ENCODE measurements around the gene PDCD11.
"Not testable (repeated sequence)": the region's sequence is repeated elsewhere in the genome, so short reads cannot be mapped to it uniquely, and the experiment has no call there.

PDCD11 gene

GRCh38 chr10:103469201-103469600 lies 72.8 kb downstream of the PDCD11 start:
- DNase-seq: no peak
- in situ Hi-C loops (cut with MboI; ENCODE audit: low pct_unique_long_range_greater_than_20kb, low sequenced_read_pairs): no loop called here

GRCh38 chr10:103470761-103471653 lies 74.6 kb downstream of the PDCD11 start:
- DNase-seq: peak; percentile 95
- in situ Hi-C loops (cut with MboI; ENCODE audit: low pct_unique_long_range_greater_than_20kb, low sequenced_read_pairs): no loop called here

GRCh38 chr10:103472005-103472404 lies 75.6 kb downstream of the PDCD11 start:
- DNase-seq: peak; percentile 39
- in situ Hi-C loops (cut with MboI; ENCODE audit: low pct_unique_long_range_greater_than_20kb, low sequenced_read_pairs): no loop called here

GRCh38 chr10:103473261-103473671 lies 76.8 kb downstream of the PDCD11 start:
- in situ Hi-C loops (cut with MboI; ENCODE audit: low pct_unique_long_range_greater_than_20kb, low sequenced_read_pairs): no loop called here

GRCh38 chr10:103474077-103474476 lies 77.7 kb downstream of the PDCD11 start:
- DNase-seq: no peak
- in situ Hi-C loops (cut with MboI; ENCODE audit: low pct_unique_long_range_greater_than_20kb, low sequenced_read_pairs): no loop called here

More at GRCh38 chr10:103473261-103473671, 76.8 kb downstream of the PDCD11 start:
- no peak for DNase-seq

- DNase-seq: no peak
- in situ Hi-C loops (cut with MboI; ENCODE audit: low pct_unique_long_range_greater_than_20kb, low sequenced_read_pairs): no loop called here
Measured at GRCh38 chr10:103475437-103475836, 79.0 kb downstream of the PDCD11 start.

- in situ Hi-C loops (cut with MboI; ENCODE audit: low pct_unique_long_range_greater_than_20kb, low sequenced_read_pairs): no loop called here
- DNase-seq: peak; percentile 63
Measured at GRCh38 chr10:103476046-103476768, 79.8 kb downstream of the PDCD11 start.

GRCh38 chr10:103478671-103479070 lies 82.2 kb downstream of the PDCD11 start:
- in situ Hi-C loops (cut with MboI; ENCODE audit: low pct_unique_long_range_greater_than_20kb, low sequenced_read_pairs): no loop called here
- no peak for DNase-seq

GRCh38 chr10:103479135-103479534 lies 82.7 kb downstream of the PDCD11 start, which contains the start of gene CALHM3:
Gene CALHM3, minus strand, starts transcription at chr10:103479240. Its CDS starts 208 bp downstream, at chr10:103479032.
- in situ Hi-C loops (cut with MboI; ENCODE audit: low pct_unique_long_range_greater_than_20kb, low sequenced_read_pairs): no loop called here
- no peak for DNase-seq

GRCh38 chr10:103480521-103480920 lies 84.1 kb downstream of the PDCD11 start:
- in situ Hi-C loops (cut with MboI; ENCODE audit: low pct_unique_long_range_greater_than_20kb, low sequenced_read_pairs): no loop called here
- DNase-seq: no peak

- DNase-seq: peak; percentile 92
- in situ Hi-C loops (cut with MboI; ENCODE audit: low pct_unique_long_range_greater_than_20kb, low sequenced_read_pairs): no loop called here
Measured at GRCh38 chr10:103481974-103482531, 85.6 kb downstream of the PDCD11 start.

GRCh38 chr10:103486635-103487409 lies 90.4 kb downstream of the PDCD11 start:
- in situ Hi-C loops (cut with MboI; ENCODE audit: low pct_unique_long_range_greater_than_20kb, low sequenced_read_pairs); DNase-seq: not testable (repeated sequence)

GRCh38 chr10:103487410-103487708 lies 90.9 kb downstream of the PDCD11 start:
- DNase-seq: no peak
- in situ Hi-C loops (cut with MboI; ENCODE audit: low pct_unique_long_range_greater_than_20kb, low sequenced_read_pairs): no loop called here

GRCh38 chr10:103490986-103491314 lies 94.5 kb downstream of the PDCD11 start:
- in situ Hi-C loops (cut with MboI; ENCODE audit: low pct_unique_long_range_greater_than_20kb, low sequenced_read_pairs): no loop called here
- DNase-seq: no peak

GRCh38 chr10:103491729-103492364 lies 95.4 kb downstream of the PDCD11 start:
- DNase-seq: no peak
- in situ Hi-C loops (cut with MboI; ENCODE audit: low pct_unique_long_range_greater_than_20kb, low sequenced_read_pairs): no loop called here

GRCh38 chr10:103492655-103493261 lies 96.3 kb downstream of the PDCD11 start:
- DNase-seq: no peak
- in situ Hi-C loops (cut with MboI; ENCODE audit: low pct_unique_long_range_greater_than_20kb, low sequenced_read_pairs): no loop called here

- no peak for DNase-seq
- in situ Hi-C loops (cut with MboI; ENCODE audit: low pct_unique_long_range_greater_than_20kb, low sequenced_read_pairs): no loop called here
Measured at GRCh38 chr10:103493362-103493915, 97.0 kb downstream of the PDCD11 start, which contains the start of gene NEURL1. Gene NEURL1, plus strand, starts transcription at chr10:103493705. Its CDS starts 683 bp downstream, at chr10:103494388.
